GM19043 (cell line): ENCODE results near the gene MYH9.

ENCODE experiments used
- ATAC-seq: cut with Tn5 transposase; IDR thresholded peaks from one replicate; pipeline ENCODE4 v1.9.1; 2021; ENCODE audit warnings: low read depth; ENCODE audit not compliant: unreplicated experiment

MYH9 gene

GRCh38 chr22:36386900-36387708 lies 663 bp downstream of the MYH9 start:
- ATAC-seq, result no peak

GRCh38 chr22:36386351-36386899 lies 1.3 kb downstream of the MYH9 start:
- no peak for ATAC-seq

- ATAC-seq, result no peak
Observed at GRCh38 chr22:36385491-36386350, 2.0 kb downstream of the MYH9 start.

- no peak for ATAC-seq
Observed at GRCh38 chr22:36384766-36385481, 2.8 kb downstream of the MYH9 start.

- no peak for ATAC-seq
Observed at GRCh38 chr22:36383110-36383581, 4.6 kb downstream of the MYH9 start.

GRCh38 chr22:36381513-36382128 lies 6.1 kb downstream of the MYH9 start:
- no peak for ATAC-seq

GRCh38 chr22:36379593-36380361 lies 8.0 kb downstream of the MYH9 start:
- ATAC-seq, result no peak

- ATAC-seq, result no peak
Observed at GRCh38 chr22:36378869-36379217, 8.9 kb downstream of the MYH9 start.

GRCh38 chr22:36378080-36378868 lies 9.5 kb downstream of the MYH9 start:
- ATAC-seq, result no peak

GRCh38 chr22:36377022-36377631 lies 10.6 kb downstream of the MYH9 start:
- no peak for ATAC-seq

- no peak for ATAC-seq
Observed at GRCh38 chr22:36376265-36376664, 11.5 kb downstream of the MYH9 start.

GRCh38 chr22:36375071-36375980 lies 12.4 kb downstream of the MYH9 start:
- ATAC-seq, result no peak

- ATAC-seq, result no peak
Observed at GRCh38 chr22:36374603-36375024, 13.2 kb downstream of the MYH9 start.

- ATAC-seq, result no peak
Observed at GRCh38 chr22:36373258-36373579, 14.5 kb downstream of the MYH9 start.

- ATAC-seq, result no peak
Observed at GRCh38 chr22:36371920-36372319, 15.8 kb downstream of the MYH9 start.

GRCh38 chr22:36369922-36370791 lies 17.6 kb downstream of the MYH9 start:
- ATAC-seq, result no peak
